ENCODE measurements around the gene PPP6R2.

PPP6R2 gene

GRCh38 chr22:50436015-50436830 is 93.1 kb downstream of the PPP6R2 start:
- DNase-seq: no peak

- no peak for DNase-seq
These were observed 93.8 kb downstream of the PPP6R2 start for GRCh38 chr22:50436841-50437341.

- DNase-seq: no peak
These were observed 94.6 kb downstream of the PPP6R2 start for GRCh38 chr22:50437511-50438304.

GRCh38 chr22:50438305-50439275 is 95.5 kb downstream of the PPP6R2 start:
- DNase-seq: no peak

GRCh38 chr22:50439314-50439870 is 96.3 kb downstream of the PPP6R2 start:
- DNase-seq: no peak

- DNase-seq: no peak
These were observed 96.8 kb downstream of the PPP6R2 start for GRCh38 chr22:50439871-50440331.

- no peak for DNase-seq
These were observed 97.6 kb downstream of the PPP6R2 start for GRCh38 chr22:50440544-50441249.

- no peak for DNase-seq
These were observed 98.4 kb downstream of the PPP6R2 start for GRCh38 chr22:50441428-50441993.

- no peak for DNase-seq
These were observed 100.1 kb downstream of the PPP6R2 start for GRCh38 chr22:50443197-50443596.

- no peak for DNase-seq
These were observed 100.9 kb downstream of the PPP6R2 start for GRCh38 chr22:50443801-50444625.

- DNase-seq: peak; percentile 32
These were observed 101.5 kb downstream of the PPP6R2 start for GRCh38 chr22:50444663-50445062.

GRCh38 chr22:50445071-50445879 is 102.1 kb downstream of the PPP6R2 start:
- DNase-seq: no peak

GRCh38 chr22:50445880-50446707 is 103.0 kb downstream of the PPP6R2 start:
- DNase-seq: no peak

GRCh38 chr22:50446708-50447575 is 103.8 kb downstream of the PPP6R2 start:
- no peak for DNase-seq

- no peak for DNase-seq
These were observed 104.7 kb downstream of the PPP6R2 start for GRCh38 chr22:50447576-50448551.

- no peak for DNase-seq
These were observed 109.5 kb downstream of the PPP6R2 start for GRCh38 chr22:50452649-50453048.
